T-helper 17 cell (primary cell): Measurements from ENCODE around the gene SPATA6L. TPM values are rescaled to one million over a fixed set of nuclear protein-coding genes. Genes with fewer than 3 reads are reported as not detected.
"Not testable (repeated sequence)": the region's sequence is repeated elsewhere in the genome, so short reads cannot be mapped to it uniquely, and the experiment has no call there.

Source experiments
- ATAC-seq: fragments of 150-1000 bp; cut with Tn5 transposase; 2 replicates; pipeline ENCODE4 v1.10.0; 2021; ENCODE audit warnings: mild to moderate bottlenecking, moderate library complexity
- DNase-seq, 3 donors: peaks; one replicate each; pipeline versions ENCODE4 v3.0.0 to v3.0.0-alpha.2; 2020 to 2021
- H3K9me3 ChIP-seq: one replicate; pipeline ENCODE4 v1.7.0; 2013; ENCODE audit warnings: low read length, mild to moderate bottlenecking; ENCODE audit not compliant: control insufficient read depth, poor library complexity, severe bottlenecking
- H3K27ac Mint-ChIP-seq: one replicate; pipeline ENCODE4 v1.8.0; 2022; ENCODE audit warnings: mild to moderate bottlenecking, moderate library complexity, mixed read lengths
- H3K27me3 Mint-ChIP-seq: one replicate; pipeline ENCODE4 v1.8.0; 2022; ENCODE audit warnings: mixed read lengths
- H3K36me3 Mint-ChIP-seq: one replicate; pipeline ENCODE4 v1.8.0; 2022; ENCODE audit warnings: low read depth, mixed read lengths
- H3K4me1 Mint-ChIP-seq: one replicate; pipeline ENCODE4 v1.8.0; 2022; ENCODE audit warnings: mild to moderate bottlenecking, mixed read lengths
- H3K4me3 Mint-ChIP-seq: one replicate; pipeline ENCODE4 v1.8.0; 2022; ENCODE audit warnings: mild to moderate bottlenecking, moderate library complexity, mixed read lengths
- total RNA-seq, 4 donors: library from RNA in 2 of 4; stranded (reverse) in 2 of 4; gene quantifications; one replicate each; pipeline ENCODE4 v1.2.3 and lab custom pipeline; 2022 to 2026

SPATA6L gene
- total RNA-seq, 2 donors from 2014 or later, result 5.7 to 9.2 TPM

DNA sequence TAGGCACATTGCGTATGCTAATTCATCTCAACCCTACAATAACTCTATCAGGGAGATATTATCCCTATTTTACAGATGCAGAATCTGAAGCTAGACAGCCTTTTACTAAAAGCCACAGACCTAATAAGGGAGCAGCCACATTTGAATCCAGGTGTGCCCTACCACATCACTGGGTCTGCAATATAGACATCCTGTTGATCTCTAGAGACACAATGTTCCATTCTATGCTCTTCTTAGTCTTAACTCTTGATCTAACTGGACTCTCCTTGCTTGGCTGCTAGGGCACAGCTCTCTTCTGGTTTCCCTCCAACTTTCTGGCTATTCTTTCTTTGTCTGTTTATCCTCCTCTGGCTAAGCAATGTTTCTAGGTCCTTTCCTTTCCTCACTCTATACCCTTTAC lies 1.4 kb upstream of the SPATA6L start:
- Mint-ChIP-seq H3K27ac (peak overlapping the region; percentile 98), H3K27me3 (no peaks in the 10 kb centered on the region), H3K4me3 (peak overlapping the region; percentile 33), H3K36me3 (no peaks in the 10 kb centered on the region), H3K4me1 (peaks cover 49% of the 10 kb centered on the region)
- ATAC-seq (peak; percentile 50), DNase-seq (no peak)
- H3K9me3 ChIP-seq, result no peaks in the 10 kb centered on the region

DNA sequence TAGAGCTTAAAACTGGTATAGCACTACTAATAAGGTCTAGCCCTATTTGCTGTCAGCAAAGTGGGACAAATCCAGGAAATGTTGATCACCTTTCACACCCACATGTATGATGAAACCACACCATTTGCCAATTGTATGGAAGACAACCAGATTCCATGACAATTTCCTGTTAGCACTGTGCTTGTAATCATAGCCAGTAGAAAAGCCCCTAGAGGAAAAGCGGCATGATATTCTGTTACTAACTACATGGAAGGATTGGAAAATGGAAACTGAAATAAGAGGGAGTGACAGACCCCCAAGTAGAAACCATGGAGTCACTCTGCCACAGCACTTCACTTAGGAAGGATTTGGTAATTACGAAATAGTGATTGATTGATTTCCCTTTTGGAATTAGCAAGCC lies 923 bp downstream of the SPATA6L start:
- Mint-ChIP-seq H3K27ac (peak overlapping the region; percentile 98), H3K4me3 (peak overlapping the region; percentile 88), H3K27me3 (no peaks in the 10 kb centered on the region), H3K4me1 (peaks cover 55% of the 10 kb centered on the region), H3K36me3 (no peaks in the 10 kb centered on the region)
- DNase-seq, result no peak
- H3K9me3 ChIP-seq, result no peaks in the 10 kb centered on the region
- no peak for ATAC-seq

DNA sequence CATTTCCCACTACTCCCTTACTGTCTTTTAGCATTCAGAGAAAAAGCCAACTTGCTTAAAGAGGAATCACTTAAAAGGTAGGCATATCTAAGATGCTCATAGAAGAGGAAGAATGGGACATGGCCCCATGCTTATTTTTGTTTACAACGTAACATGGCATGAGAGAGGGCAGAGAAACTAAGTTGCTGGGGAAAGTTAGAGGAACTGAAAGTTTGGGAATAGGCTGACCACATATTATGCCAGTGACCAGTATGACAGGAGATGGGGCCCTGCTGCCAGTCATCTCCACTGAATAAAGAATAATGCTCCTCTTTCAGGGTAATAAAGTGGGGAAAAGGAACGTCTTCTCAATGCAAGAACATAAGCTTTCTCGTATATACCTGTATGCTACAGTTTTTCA lies 2.3 kb downstream of the SPATA6L start:
- Mint-ChIP-seq H3K27ac (peak overlapping the region; percentile 98), H3K36me3 (no peaks in the 10 kb centered on the region), H3K27me3 (no peaks in the 10 kb centered on the region), H3K4me1 (peaks cover 58% of the 10 kb centered on the region), H3K4me3 (peak overlapping the region; percentile 93)
- DNase-seq (no peak), ATAC-seq (no peak)
- no peaks in the 10 kb centered on the region for H3K9me3 ChIP-seq

DNA sequence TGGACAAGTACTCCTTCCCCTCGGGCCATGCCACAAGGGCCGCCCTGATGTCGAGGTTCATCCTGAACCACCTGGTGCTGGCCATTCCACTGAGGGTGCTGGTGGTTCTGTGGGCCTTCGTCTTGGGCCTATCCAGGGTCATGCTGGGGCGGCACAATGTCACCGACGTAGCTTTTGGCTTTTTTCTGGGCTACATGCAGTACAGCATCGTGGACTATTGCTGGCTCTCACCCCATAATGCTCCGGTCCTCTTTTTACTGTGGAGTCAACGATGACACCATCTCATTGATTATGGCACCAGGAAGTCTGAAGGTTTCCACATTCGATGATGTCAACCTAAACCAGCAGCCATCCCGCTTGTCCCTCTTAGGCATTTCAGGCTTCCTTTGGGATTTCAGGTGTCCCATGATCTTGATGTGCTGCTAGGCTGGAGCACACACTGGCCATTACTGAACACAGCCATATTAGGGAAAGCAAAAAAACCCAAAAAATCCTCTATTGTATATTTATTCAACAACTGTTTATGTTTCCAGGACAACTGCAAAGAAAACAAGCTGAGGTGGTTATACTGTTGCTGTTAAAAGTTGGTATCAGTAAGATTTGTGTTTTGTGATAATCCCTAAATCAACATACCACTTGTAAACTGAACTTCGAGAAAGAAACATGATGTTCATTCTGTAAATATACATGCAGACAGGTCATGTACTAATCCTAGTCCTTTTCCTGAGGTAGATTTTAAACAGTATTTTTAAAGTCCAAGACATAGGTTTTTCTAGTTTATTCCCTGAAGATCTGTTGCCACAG lies 3.1 kb downstream of the SPATA6L start:
- peak; percentile 44 for ATAC-seq

DNA sequence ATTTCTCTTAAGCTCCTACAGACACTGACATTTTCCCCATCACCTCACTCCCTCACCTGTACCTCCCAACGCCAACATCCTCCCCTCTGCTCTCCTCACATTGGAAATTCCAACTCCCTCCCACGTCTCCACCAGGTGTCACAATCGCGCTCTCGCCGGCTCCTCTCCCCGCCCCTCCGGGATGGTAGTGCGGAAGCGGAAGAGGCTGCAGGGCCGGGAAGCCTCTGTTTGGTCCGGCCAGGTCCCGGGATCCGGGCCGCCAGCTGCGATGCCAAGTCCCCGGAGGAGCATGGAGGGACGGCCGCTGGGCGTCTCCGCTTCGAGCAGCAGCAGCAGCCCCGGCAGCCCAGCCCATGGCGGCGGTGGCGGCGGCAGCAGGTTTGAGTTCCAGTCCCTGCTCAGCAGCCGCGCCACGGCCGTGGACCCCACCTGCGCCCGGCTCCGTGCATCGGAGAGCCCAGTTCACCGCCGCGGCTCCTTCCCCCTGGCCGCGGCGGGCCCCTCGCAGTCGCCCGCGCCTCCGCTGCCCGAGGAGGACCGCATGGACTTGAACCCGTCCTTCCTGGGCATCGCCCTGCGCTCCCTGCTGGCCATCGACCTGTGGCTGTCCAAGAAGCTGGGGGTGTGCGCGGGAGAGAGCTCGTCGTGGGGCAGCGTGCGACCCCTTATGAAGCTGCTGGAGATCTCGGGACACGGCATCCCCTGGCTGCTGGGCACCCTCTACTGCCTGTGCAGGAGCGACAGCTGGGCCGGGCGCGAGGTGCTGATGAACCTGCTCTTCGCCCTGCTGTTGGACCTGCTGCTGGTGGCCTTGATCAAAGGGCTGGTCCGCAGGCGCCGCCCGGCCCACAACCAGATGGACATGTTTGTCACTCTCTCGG lies 3.9 kb downstream of the SPATA6L start, which contains the start of gene PLPP6:
Gene PLPP6 (plus strand): TSS at position 187 of the 881 bp plus-strand sequence. CDS start 82 bp downstream, at position 269.
- peak; percentile 62 to 76 (median 76) for DNase-seq
- Mint-ChIP-seq H3K27ac (peak within 1 kb of the TSS; percentile 98), H3K4me1 (peaks cover 49% of the 10 kb centered on the region)

More for the DNA sequence above, 3.1 kb downstream of the SPATA6L start:
- DNase-seq, result no peak
- H3K27me3 Mint-ChIP-seq, result no peaks in the 10 kb centered on the region
- no peaks in the 10 kb centered on the region for H3K9me3 ChIP-seq
- H3K4me1 Mint-ChIP-seq, result peaks cover 53% of the 10 kb centered on the region
- peak overlapping the region; percentile 93 for H3K4me3 Mint-ChIP-seq
- peak overlapping the region; percentile 98 for H3K27ac Mint-ChIP-seq
- H3K36me3 Mint-ChIP-seq, result no peaks in the 10 kb centered on the region

DNA sequence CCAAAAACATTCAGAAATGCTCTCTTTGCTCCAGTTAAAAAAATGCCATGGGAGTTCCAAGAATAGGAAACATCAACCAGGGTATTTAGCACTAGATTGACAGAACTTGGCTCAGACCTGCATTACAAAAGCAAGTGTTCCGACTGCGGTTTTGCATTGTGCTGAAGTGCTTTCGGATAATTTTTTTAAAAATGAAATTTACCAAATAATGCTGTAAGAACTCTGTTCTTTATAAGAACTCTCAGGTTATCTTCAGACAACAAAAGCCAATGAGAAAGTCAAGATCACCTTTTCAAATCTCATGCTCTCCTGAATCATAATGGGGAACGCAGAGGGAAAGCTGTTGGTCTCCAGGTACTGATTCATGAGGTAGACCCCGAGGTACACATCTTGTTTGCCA lies 4.7 kb downstream of the SPATA6L start:
- H3K9me3 ChIP-seq, result no peaks in the 10 kb centered on the region
- ATAC-seq (no peak), DNase-seq (no peak)
- Mint-ChIP-seq H3K27ac (peak overlapping the region; percentile 98), H3K4me3 (peak overlapping the region; percentile 93), H3K4me1 (peaks cover 46% of the 10 kb centered on the region), H3K27me3 (no peaks in the 10 kb centered on the region), H3K36me3 (no peaks in the 10 kb centered on the region)

More for the DNA sequence above, 3.9 kb downstream of the SPATA6L start, which contains the start of gene PLPP6:
- H3K4me3 Mint-ChIP-seq, result peak within 1 kb of the TSS; percentile 93
- no peaks in the 10 kb centered on the region for H3K36me3 Mint-ChIP-seq
- no peaks in the 10 kb centered on the region for H3K9me3 ChIP-seq
- no peaks in the 10 kb centered on the region for H3K27me3 Mint-ChIP-seq
- ATAC-seq, result peak; percentile 78

DNA sequence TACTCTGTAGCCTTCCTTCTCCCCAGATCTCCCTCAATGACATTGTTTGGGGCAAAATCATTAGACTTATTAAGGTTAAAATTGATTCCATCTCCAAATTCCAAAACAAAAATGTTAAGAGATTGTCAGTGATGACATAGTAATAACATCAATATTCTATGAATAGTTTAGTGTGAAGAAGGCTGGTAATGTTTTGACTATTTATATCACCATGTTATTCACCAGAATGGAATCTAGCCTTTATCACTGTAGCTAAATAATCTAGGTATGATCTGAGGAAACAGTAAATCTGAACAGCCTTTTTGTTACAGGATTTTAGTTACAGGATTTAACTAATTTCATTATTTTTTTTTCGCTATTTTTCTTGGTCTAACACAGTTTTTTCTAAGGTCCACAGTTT lies 5.1 kb downstream of the SPATA6L start:
- Mint-ChIP-seq H3K27me3 (no peaks in the 10 kb centered on the region), H3K4me3 (no peak overlapping the region), H3K27ac (peak overlapping the region; percentile 98), H3K4me1 (peaks cover 44% of the 10 kb centered on the region), H3K36me3 (no peaks in the 10 kb centered on the region)
- H3K9me3 ChIP-seq, result no peaks in the 10 kb centered on the region
- DNase-seq (no peak), ATAC-seq (no peak)

DNA sequence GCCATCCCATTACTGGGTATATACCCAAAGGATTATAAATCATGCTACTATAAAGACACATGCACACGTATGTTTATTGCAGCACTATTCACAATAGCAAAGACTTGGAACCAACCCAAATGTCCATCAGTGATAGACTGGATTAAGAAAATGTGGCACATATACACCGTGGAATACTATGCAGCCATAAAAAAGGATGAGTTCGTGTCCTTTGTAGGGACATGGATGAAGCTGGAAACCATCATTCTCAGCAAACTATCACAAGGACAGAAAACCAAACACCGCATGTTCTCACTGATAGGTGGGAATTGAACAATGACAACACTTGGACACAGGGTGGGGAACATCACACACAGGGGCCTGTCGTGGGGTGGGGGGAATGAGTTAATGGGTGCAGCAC lies 5.6 kb downstream of the SPATA6L start:
- H3K9me3 ChIP-seq, ATAC-seq, H3K27ac Mint-ChIP-seq, H3K27me3 Mint-ChIP-seq, H3K36me3 Mint-ChIP-seq, H3K4me3 Mint-ChIP-seq, DNase-seq: not testable (repeated sequence)
- peaks cover 39% of the 10 kb centered on the region for H3K4me1 Mint-ChIP-seq

DNA sequence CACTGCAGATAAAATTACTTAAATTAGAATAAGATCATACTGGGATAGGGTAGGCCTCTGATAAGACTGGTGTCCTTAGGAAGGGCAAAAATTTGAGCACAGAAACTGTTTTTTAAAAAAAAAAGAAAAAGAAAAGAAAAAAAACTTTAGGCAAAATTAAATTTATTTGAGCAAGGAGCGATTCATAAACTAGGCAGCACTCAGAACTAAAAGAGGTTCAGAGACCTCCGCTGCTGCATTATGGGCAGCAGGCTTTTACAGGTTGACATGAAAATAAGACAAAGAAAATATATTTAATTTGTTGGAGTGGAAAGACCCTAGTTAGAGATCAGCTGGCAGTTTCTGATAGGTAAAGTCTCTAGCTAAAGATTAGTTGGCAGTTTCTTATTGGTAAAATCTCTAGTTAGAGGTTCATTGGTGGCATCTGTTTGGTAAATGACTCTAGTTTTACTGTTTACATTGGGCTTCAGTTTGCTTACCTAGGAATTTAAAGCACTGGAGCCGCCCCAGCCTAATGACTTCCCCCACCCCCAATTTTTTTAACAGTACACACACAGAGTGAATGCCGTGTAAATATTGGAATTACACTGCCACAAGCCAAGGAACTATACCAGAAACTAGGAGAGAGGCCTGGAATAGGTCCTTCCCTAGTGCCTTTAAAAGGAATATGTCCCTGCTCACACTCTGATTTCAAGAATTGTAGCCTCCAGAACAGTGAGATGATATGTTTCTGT lies 8.7 kb downstream of the SPATA6L start:
- no peak overlapping the region for H3K4me3 Mint-ChIP-seq
- peaks cover 15% of the 10 kb centered on the region for H3K4me1 Mint-ChIP-seq
- H3K36me3 Mint-ChIP-seq, result no peaks in the 10 kb centered on the region

DNA sequence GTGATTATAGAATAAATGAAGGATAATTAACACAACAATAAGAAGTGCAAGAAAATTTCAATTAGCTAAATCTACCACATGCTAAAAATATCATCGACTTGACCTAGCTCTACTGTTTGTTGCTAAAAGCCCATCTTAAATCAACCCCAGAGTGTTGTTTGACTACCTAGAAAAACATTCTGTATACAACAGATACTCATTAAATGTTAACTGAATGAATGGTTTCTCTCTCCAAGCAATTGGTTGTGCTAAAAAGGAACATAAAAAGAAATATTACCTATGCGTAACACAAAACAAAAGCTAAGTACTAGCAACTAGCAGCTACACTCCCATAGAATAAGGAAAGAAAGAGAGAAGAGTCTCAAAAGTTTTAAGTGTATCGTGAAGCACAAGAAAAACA lies 9.7 kb downstream of the SPATA6L start:
- no peaks in the 10 kb centered on the region for H3K27me3 Mint-ChIP-seq
- no peak overlapping the region for H3K4me3 Mint-ChIP-seq
- peaks cover 12% of the 10 kb centered on the region for H3K4me1 Mint-ChIP-seq
- ATAC-seq, result no peak
- H3K27ac Mint-ChIP-seq, result no peak overlapping the region
- no peak for DNase-seq
- no peaks in the 10 kb centered on the region for H3K36me3 Mint-ChIP-seq
- no peaks in the 10 kb centered on the region for H3K9me3 ChIP-seq

More for the DNA sequence above, 8.7 kb downstream of the SPATA6L start:
- ATAC-seq (no peak), DNase-seq (no peak)
- Mint-ChIP-seq H3K27ac (no peak overlapping the region), H3K27me3 (no peaks in the 10 kb centered on the region)
- no peaks in the 10 kb centered on the region for H3K9me3 ChIP-seq

DNA sequence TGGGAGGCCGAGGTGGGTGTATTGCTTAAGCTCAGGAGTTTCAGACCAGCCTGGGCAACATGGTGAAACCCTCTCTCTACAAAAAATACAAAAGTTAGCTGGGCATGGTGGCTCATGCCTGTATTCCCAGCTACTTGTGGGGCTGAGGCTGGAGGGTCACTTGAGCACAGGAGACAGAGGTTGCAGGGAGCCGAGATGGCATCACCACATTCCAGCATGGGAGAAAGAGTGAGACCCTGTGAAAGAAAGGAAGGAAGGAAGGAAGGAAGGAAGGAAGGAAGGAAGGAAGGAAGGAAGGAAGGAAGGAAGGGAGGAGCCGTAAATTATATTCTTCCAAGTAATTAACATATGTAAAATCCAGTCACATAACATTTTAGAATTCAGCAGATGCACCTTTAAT lies 10.1 kb downstream of the SPATA6L start:
- not testable (repeated sequence) for H3K4me3 Mint-ChIP-seq, H3K27ac Mint-ChIP-seq, H3K9me3 ChIP-seq, ATAC-seq, H3K36me3 Mint-ChIP-seq, DNase-seq, H3K27me3 Mint-ChIP-seq
- H3K4me1 Mint-ChIP-seq, result peaks cover 12% of the 10 kb centered on the region

DNA sequence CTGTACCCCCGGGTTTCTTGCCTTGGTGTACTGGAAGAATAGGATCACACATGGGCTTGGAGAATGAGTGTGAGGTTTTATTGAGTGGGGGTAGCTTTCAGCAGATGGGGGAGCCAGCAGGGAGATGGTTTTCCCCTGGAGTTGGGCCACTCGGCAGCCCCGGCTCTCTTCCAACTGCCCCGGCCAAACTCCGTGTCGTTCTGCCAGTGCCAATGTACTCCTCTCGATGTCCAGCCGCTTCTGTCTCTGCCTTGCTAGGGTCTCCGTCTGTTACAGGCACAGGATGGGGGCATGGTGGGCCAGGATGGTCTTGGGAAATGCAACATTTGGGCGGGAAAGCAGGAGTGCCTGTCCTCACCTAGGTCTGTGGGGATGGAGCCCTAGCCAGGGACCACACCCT lies 11.7 kb downstream of the SPATA6L start:
- Mint-ChIP-seq H3K4me3 (no peak overlapping the region), H3K27ac (no peak overlapping the region), H3K4me1 (peaks cover 9% of the 10 kb centered on the region), H3K27me3 (peaks cover 16% of the 10 kb centered on the region), H3K36me3 (peaks cover 9% of the 10 kb centered on the region)
- no peak for DNase-seq
- ATAC-seq, result no peak
- no peaks in the 10 kb centered on the region for H3K9me3 ChIP-seq

DNA sequence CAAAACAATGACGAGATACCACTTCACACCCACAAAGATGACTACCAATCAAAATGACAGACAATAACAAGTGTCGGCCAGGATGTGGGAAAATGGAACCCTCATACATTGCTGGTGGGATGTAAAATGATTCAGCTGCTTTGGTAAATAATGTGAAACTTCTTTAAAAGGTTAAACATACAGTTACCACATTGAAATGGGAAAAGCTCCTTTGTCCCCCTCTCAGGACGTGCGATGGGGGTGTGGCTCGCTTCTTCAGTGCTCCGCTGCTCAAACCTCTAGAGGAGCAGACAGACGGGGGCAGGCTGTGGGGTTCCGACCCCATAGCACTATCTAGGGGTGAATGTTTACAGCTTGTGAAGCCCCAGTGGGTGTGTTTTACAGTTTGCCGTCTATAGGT lies 12.2 kb downstream of the SPATA6L start:
- peaks cover 9% of the 10 kb centered on the region for H3K4me1 Mint-ChIP-seq
- H3K27me3 Mint-ChIP-seq, result peaks cover 16% of the 10 kb centered on the region
- DNase-seq (no peak), ATAC-seq (no peak)
- peaks cover 9% of the 10 kb centered on the region for H3K36me3 Mint-ChIP-seq
- H3K27ac Mint-ChIP-seq, result no peak overlapping the region
- no peaks in the 10 kb centered on the region for H3K9me3 ChIP-seq
- H3K4me3 Mint-ChIP-seq, result no peak overlapping the region
